HUDEP-2 (cell line): ENCODE results near the gene NUSAP1.
"Not testable (repeated sequence)": the region's sequence is repeated elsewhere in the genome, so short reads cannot be mapped to it uniquely, and the experiment has no call there.

Experiments used
- DNase-seq, 76 experiments: peaks; one replicate each; lab custom pipeline; 2025; ENCODE audit not compliant: unreplicated experiment in 76 of 76; lab: John Stamatoyannopoulos, UW

The NUSAP1 gene

DNA sequence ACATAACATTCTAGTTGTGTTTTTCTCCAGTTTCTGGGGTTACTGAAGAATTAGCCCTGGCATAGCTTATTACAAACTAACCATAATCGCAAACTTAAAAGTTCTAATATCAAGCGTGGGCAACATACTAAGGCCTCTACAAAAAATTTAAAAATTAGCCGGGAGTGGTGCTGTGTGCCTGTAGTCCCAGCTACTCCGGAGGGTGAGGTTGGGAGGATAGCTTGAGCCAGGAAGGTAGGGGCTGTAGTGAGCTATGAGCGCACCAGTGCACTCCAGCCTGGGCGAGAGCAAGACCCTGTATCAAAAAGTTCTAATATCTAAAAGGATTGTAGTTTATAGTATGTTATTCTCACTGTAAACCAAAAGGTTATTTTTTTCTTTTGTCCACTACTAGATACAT, 1.4 kb upstream of the NUSAP1 start:
- DNase-seq: no peak

DNA sequence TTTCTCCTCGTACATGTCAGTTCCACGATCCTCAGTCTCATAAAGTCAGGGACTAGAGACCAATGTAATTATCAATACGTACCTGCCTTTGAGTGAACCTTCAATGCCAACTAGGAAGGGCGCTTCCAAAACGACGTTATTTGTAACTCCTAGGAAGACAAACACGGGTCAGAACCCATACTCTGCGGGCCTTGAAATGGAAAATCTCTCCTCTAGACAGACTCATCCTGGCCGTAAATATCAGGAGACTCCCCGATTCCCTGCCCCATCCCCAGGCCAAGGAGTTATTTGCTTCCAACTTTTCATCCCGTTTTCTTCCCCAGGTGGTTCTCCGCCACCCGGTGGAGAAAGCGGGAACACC, 868 bp upstream of the NUSAP1 start:
- DNase-seq: peak in 1 of 76 experiments; percentile 14

DNA sequence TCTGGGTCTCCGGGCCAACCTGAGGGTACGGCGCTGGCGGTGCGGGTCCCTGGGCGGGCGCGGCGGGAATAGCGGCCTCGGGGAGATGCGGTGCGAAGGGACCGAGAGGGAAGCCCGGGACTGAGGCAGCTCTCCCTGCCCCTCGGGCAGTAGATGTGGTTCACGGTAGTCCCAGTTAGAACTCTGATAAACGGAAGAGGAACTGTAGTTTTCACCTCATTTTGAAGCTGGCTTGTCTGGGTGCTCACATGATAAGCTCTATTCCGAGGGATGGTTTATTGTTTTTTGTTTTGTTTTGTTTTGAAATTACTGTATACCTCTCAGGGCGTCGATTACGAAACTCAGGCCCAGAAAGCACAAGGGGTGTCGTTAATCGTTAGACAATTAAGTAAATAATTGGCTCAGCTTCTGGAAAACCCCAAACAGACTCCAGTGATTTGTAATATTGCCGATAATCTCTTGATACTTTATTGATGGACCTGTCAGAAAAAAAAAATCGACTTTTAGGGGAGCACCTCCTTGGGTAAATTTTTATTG, 413 bp downstream of the NUSAP1 start:
- peak in 14 of 76 experiments; percentile 28 to 56 (median 46) for DNase-seq

DNA sequence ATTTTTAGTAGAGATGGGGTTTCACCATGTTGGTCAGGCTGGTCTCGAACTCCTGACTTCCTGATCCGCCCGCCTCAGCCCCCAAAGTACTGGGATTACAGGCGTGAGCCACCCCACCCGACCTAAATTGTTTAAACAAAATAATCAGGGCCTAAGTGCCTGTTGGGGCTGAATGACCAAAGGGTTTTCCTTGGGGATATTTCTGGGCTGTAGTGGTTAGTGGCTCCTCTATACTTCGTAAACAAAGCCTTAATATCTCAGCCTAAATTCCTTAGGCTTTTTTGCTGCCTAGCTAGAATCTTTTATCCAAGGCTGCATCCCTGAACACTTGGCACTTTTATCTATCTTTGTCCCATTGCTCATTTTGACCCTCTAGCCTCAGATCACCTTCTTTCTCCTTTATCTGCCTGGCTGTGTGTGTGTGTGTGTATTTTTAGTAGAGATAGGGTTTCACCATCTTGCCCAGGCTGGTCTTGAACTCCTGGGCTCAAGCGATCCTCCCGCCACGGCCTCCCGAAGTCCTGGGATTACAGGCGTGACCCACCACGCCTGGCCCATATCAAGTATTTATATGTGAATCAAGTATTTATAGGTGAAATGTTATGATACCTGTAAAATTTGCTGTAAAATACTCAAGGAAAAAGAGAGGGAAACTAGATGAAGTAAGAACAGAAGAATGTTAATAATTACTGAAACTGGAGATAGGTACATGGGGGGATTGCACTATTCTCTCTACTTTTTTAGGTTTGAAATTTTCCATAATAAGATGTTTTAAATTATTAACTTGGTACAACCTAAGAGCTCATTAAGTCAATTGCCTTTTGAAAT, 1.8 kb downstream of the NUSAP1 start:
- peak in 51 of 76 experiments; percentile 3 to 65 (median 23) for DNase-seq

DNA sequence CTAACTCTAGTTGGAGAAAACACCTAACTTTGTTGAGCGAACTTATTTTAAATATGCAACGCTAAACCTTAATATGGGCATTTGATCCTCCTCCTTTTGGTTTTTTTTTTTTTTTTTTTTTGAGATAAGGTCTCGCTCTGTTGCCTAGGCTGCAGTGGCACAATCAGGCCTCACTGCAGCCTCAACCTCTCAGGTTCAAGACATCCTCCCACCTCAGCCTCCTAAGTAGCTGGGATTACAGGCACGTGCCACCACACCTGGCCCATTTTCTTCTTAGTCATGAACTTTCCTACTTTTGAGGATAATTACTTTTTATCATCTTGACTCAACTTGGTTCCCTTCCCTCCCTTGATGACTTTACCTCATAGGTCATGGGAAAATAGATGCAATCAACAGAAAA, 3.9 kb downstream of the NUSAP1 start:
- peak in 4 of 76 experiments; percentile 1 to 11 (median 8) for DNase-seq

DNA sequence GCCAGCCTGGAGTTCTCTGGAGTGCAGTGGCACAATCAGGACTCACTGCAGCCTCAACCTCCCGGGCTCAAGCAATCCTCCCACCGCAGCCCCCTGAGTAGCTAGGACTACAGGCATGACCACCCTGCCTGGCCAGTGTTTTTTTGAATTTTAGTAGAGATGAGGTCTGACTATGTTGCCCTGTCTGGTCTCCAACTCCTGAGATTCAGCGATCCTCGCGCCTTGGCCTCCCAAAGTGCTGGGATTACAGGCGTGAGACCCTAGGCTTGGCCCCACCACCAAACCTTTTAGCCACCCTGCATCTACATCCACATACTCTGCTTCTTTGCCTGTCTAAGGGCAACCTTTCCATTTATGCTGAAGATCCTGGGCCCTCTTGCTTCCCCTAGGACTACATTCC, 4.4 kb downstream of the NUSAP1 start:
- DNase-seq: no peak

DNA sequence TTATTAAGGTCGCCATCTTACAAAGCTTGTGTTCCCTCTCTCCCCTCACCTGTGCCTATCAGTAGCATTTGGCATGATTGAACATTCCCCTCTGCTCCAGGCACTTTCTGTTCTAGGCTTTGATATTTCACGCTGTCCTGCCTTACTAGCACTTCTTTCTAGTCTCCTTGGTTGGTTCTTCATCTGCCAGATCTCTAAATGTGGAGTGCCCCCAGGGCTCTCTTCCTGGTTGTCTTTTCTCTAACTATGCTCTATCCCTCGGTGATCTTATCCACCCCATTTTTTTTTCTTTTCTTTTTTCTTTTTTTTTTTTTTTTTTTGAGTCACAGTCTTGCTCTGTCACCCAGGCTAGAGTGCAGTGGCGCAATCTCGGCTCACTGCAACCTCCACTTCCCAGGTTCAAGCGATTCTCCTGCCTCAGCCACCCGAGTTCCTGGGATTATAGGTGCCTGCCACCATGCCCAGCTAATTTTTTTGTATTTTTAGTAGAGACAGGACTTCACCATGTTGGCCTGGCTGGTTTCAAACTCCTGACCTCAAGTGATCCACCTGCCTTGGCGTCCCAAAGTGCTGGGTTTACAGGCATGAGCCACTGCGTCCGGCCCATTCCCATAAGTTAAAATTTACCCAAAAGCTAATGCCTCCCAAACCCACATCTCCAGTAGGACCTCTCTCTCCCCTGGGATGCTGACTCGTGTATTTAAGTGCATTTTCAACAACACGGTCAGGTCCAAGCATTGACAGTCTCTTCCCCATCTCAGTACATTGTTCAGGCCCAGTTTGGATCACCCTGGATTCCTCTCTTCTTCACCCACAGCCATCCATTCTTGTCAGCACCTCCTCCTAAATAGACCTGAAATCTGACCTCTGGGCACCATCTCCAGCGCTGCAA, 5.2 kb downstream of the NUSAP1 start:
- no peak for DNase-seq

DNA sequence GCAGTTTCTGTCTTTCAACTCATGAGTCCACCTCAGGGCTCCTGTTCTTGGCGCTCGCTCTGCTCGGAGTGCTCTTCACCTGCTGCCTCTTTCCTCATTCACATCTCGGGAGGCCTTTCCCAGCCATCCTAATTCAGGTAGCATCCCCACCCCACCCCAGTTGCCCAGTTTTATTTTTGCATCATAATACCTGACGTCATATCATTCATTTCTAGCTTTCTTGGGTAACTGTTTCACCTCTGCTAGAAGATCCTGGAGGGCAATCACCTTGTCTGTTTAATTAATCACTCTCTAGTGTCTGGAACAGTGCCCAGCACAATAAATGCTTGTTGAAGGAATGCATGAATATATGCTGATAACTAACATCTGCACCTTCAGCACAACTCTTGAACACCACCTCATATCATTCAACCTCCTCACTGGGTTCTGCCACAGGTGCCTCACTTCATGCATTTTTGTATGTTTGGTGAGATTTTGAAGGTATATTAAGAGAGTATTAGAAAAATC, 7.6 kb downstream of the NUSAP1 start:
- DNase-seq: peak in 1 of 76 experiments; percentile 1

DNA sequence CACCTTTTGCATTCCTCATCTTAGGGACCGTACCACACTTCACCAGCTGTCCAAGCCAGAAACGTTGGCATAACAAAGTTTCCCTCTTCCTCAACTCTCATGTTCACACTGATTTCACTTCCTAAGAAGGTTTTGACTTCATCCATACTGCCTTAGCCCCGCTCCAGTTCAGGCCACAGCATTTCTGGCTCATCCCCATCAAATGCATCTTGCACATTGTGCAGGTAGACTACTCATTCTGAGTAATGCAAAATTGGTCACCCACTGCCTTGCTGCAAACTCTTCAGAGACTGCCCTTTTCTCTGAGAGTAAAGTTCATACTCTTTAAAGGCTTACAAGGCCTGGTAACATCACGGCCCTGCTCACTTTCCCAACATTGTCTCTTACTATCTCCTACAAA, 8.8 kb downstream of the NUSAP1 start:
- DNase-seq: no peak

DNA sequence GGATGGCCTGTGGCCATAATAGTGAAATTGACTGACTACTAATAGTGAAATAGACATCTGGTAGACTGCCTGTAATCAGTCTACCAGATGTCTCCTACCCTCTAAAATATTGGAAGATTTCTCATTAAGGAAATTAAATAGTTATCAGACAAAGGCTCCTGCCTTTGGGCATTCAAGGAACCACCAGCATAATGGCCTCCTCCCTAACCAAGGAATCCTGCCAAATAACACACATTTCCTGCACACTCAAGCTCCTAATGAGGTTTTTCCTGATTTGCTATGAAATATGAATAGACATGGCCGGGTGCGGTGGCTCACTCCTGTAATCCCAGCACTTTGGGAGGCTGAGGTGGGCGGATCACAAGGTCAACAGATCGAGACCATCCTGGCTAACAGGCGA, 14.6 kb downstream of the NUSAP1 start:
- DNase-seq: no peak

DNA sequence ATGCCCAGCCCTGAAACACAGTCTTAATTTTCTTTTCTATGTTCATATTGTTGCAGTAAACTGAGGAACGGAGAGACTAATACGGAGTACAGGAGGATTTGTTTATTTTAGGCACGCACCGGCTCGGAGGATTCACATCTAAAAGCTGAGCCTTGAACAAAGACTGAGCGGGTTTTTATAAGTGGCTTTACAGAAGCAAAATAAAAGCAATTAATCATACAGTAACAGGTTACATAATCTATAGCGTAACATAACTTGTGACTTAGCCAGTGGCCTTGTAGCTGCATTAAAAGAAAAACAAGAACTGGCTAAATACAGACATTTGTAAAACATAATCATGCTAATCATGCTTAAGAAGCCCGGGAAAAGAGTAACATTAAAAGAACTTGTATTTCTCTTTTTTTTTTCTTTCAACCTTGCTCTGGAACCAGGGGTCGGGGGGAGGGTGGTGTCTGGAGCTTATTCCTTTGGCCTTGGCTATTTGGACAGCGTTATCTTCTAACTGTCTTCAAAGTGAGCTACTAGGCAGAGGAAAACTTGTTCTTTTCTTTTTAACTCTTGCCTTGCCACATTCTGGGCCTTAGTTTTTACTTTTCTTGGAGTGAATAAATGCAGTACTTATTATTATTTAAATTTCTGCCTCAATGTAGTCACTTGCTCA, 17.5 kb downstream of the NUSAP1 start:
- DNase-seq: no peak

DNA sequence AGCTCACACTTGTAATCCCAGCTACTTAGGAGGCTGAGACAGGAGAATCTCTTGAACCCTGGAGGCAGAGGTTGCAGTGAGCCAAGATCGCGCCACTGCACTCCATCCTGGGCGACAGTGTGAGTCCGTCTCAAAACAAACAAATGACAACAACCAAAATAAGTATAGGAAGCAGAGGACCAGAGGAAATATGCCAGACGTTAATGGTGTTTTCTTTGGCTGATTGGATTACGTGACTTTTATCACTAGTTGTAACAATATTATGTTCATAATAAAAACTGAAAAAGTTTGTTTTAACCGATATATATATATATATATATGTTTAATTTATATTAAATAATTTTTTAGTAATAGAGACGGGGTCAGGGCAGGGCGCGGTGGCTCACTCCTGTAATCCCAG, 21.7 kb downstream of the NUSAP1 start:
- no peak for DNase-seq

DNA sequence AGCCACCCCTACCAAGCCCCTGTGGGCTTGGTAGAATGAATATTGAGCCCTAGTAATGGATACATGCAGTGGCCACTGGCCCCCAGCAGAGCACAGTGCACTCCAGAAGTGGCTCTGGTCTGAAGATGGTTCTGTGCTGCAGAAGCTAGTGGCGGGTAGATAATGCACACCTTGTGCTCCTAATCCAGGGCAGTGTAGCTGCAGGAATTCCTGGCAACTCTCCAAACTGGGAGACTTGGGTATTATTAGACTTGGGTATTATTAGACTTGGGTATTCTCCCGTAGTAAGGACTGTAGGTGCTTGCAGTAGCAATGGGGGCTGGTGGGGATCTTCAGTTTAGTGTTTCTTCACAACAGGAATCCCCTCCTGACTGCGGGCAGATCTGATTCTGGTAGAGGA, 34.7 kb downstream of the NUSAP1 start:
- no peak for DNase-seq

DNA sequence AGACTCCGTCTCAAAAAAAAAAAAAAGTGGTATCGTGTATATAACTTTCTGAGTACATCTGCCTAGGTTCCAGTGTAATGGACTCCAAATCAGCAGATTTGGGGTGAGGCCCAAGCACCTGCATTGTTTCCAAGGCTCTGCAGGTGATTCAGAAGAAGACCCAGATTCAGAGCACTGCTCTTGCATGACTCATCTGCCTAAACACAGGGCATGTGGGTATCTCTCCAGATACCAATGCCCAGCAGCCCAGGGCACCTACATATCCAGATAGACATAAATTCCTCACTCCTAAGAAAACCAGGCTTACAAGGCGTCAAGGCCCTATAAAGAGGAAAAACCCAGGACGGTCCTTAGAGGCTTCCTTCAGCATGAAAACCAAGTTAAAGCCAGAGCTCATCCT, 45.3 kb downstream of the NUSAP1 start:
- no peak for DNase-seq

DNA sequence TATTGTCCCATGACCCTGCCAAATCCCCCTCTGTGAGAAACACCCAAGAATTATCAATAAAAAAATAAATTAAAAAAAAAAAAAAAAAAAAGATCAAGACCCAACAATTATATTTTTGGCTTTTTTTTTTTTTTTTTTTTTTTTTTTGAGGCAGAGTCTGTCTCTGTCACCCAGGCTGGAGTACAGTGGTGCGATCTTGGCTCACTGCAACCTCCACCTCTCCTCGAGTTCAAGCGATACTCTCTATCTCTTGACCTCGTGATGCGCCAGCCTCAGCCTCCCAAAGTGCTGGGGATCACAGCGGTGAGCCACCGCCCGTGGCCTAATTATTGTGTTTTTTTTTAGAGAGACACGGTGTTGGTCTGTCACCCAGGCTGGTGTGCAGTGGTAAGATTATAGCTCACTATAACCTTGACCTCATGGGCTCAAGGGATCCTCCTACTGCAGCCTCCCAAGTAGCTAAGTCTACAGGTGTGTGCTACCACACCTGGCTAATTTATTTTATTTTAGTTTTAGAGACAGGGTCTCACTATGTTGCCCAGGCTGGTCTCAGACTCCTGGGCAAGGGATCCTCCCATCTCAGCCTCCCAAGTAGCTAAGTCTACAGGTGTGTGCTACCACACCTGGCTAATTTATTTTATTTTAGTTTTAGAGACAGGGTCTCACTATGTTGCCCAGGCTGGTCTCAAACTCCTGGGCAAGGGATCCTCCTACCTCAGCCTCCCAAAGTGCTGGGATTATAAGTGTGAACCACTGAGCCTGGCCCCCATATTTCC, 51.5 kb downstream of the NUSAP1 start:
- DNase-seq: not testable (repeated sequence)

DNA sequence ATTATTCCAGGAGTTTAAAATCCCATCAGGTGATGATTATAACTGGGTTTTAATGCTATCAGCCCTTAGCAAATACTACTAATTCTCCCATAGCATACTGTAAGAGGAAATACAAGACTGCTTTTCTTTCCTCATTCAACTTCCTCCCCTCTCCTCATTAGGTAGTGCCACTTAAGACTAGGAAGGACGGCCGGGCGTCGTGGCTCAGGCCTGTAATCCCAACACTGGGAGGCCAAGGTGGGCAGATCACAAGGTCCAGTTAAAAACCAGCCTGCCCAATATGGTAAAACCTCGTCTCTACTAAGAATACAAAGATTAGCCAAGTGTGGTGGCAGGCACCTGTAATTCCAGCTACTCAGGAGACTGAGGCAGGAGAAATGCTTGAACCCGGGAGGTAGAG, 55.0 kb downstream of the NUSAP1 start:
- no peak for DNase-seq

DNA sequence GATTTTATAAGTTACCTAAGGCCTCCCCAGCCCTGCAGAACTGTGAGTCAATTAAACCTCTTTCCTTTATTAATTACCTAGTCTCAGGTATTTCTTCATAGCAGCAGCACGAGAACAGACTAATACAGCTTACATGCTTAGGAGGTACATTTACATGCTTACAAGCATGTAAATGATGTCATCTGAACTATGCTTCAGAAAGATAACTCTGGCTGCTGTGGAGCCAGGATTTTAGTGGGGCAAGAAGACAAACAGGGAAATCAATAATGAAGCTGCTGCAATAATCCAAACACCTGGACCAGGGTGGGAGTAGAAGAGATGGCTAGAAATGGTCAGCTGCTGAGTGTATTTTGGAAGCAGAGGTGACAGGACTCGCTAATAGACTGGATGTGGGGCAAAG, 60.0 kb downstream of the NUSAP1 start:
- DNase-seq: no peak

DNA sequence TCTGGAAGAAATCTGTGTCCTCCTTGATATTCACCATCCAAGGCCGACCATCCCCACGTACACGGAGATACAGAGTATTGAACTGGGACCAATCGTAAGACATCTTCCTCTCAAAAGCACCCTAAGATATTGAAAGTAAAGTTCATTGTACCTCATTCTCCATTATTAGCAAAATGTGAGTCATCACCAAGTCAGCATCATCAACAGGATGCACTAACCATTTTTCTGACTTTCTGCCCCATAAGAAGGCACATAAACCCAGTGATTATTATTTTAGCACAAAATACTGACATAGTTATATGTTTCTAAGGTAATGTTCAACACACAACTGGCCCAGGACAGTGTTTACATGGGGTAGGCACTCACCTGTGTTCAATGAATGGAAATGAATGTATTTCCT, 62.2 kb downstream of the NUSAP1 start:
- DNase-seq: no peak

DNA sequence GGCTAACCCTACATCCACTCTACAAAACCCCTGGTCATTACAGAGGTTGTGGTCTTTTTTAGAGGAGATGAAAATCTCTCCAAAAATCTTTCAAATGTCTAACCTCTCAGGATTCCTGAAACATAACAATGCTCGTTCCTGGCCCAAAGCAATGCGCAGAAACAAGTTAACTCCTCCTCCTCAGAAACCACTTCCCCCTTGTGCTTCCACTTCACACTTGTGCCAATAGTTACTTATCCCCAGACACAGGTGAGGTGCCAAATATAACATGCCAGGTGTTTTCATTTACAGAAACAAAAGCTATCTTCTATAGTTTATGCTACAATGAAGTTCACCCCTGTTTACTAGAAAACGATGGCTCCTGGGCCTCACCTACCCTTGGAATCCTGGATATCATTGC, 63.4 kb downstream of the NUSAP1 start:
- no peak for DNase-seq

DNA sequence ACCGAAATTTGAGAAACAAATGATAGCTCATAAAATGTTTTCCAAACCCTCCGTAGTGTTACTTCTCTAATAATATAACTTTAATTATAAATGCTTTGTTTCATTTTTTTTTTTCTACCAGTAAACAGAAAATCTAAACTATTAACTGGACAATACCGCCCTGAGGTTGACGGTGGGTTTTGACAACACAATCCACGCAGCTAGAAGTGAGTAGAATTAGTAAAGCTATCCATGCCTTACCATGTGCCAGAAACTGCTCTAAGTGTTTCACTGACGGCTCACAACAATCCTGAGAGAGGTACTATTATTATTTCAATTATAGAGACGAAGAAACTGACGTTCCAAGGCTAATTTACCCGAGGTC, 69.2 kb downstream of the NUSAP1 start:
- peak in 1 of 76 experiments; percentile 52 for DNase-seq
